GM12878 (cell line): ENCODE results near the gene EPB41L4A. TPM values are rescaled to one million over a fixed set of nuclear protein-coding genes. Genes with fewer than 3 reads are reported as not detected.
A peak's percentile ranks its signal among the peaks of the same experiment; 100 is the strongest.

Experiments
- ATAC-seq: fragments of 200-7000 bp; cut with Tn5 transposase; 3 replicates; pipeline ENCODE4 v1.9.1; 2020; ENCODE audit warnings: mild to moderate bottlenecking, moderate library complexity
- BruUV-seq: library from RNA; stranded (reverse); fragments of 400-500 nt; replicated peaks from 2 replicates; lab custom pipeline; 2021; lab: Mats Ljungman, UMichigan
- CTCF ChIA-PET: fragments of 300-600 bp; sonication (Branson Sonifier 250); formaldehyde crosslinking; extraction: SDS; loops from one replicate; lab custom pipeline; 2021; ENCODE audit warnings: inconsistent platforms; lab: Yijun Ruan, JAX
- POLR2A ChIA-PET: fragments of 350-600 bp; formaldehyde crosslinking; extraction: SDS; loops from one replicate; lab custom pipeline; 2021; ENCODE audit warnings: inconsistent platforms; lab: Charles Lee
- RAD21 ChIA-PET: fragments of 300-600 bp; sonication (Branson Sonifier 250); formaldehyde crosslinking; loops from one replicate; lab custom pipeline; 2023; ENCODE audit warnings: antibody characterized with exemption; ENCODE audit not compliant: unreplicated experiment; lab: Charles Lee
- SMC1A ChIA-PET: fragments of 300-600 bp; sonication (Branson Sonifier 250); formaldehyde crosslinking; loops from one replicate; lab custom pipeline; 2023; ENCODE audit not compliant: unreplicated experiment, uncharacterized antibody; lab: Charles Lee
- DNase-seq: peaks from one replicate; pipeline ENCODE4 v3.0.0-alpha.2; 2011; ENCODE audit warnings: low read depth, low spot score
- FAIRE-seq: peaks from 3 replicates; lab custom pipeline; 2011; peaks lifted over from hg19 to GRCh38; lab: Jason Lieb, UNC
- H2AFZ ChIP-seq: 2 replicates; pipeline ENCODE4 v1.6.0; 2011; ENCODE audit warnings: low read depth, low read length, control low read depth; ENCODE audit not compliant: control insufficient read depth
- H3K27ac ChIP-seq: 2 replicates; pipeline ENCODE4 v1.5.1; 2011; ENCODE audit warnings: control low read depth; ENCODE audit not compliant: control insufficient read depth, insufficient read depth
- H3K27me3 ChIP-seq, 2 experiments: replicated peaks in 1 of 2; 2 replicates each; pipeline versions ENCODE4 v1.6.0 to v1.6.1; 2011; ENCODE audit warnings: low read length in 1 of 2; ENCODE audit not compliant: control insufficient read depth in 2 of 2, insufficient read depth in 2 of 2
- H3K36me3 ChIP-seq, 2 experiments: 2 replicates each; pipeline ENCODE4 v1.5.1; 2011; ENCODE audit warnings: low read length in 1 of 2; ENCODE audit not compliant: control insufficient read depth in 2 of 2, insufficient read depth in 2 of 2
- H3K4me1 ChIP-seq: 2 replicates; pipeline ENCODE4 v1.6.1; 2011; ENCODE audit warnings: mild to moderate bottlenecking, low read length, moderate library complexity, mixed read lengths; ENCODE audit not compliant: control insufficient read depth, insufficient read depth
- H3K4me2 ChIP-seq: 2 replicates; pipeline ENCODE4 v1.6.0; 2011; ENCODE audit warnings: control low read depth; ENCODE audit not compliant: control insufficient read depth, insufficient read depth
- H3K4me3 ChIP-seq: fragments of 200-600 bp; sonication (generic); 2 replicates; pipeline ENCODE4 v1.5.1; 2016
- H3K79me2 ChIP-seq: 2 replicates; pipeline ENCODE4 v1.6.0; 2011; ENCODE audit warnings: low read length; ENCODE audit not compliant: control insufficient read depth, insufficient read depth
- H3K9ac ChIP-seq: 2 replicates; pipeline ENCODE4 v1.8.0; 2011; ENCODE audit warnings: low read length, control low read depth, mixed read lengths; ENCODE audit not compliant: control insufficient read depth, insufficient read depth
- H3K9me3 ChIP-seq: replicated peaks from 3 replicates; pipeline ENCODE4 v1.5.1; 2011; ENCODE audit warnings: mild to moderate bottlenecking, low read length; ENCODE audit not compliant: control insufficient read depth, insufficient read depth
- H4K20me1 ChIP-seq: 2 replicates; pipeline ENCODE4 v1.6.0; 2011; ENCODE audit not compliant: control insufficient read depth, insufficient read depth
- DPF2 ChIP-seq: fragments of 450-650 bp; IDR thresholded peaks from 2 replicates; pipeline ENCODE4 v1.6.1; 2017; ENCODE audit warnings: mild to moderate bottlenecking
- RAD21 ChIP-seq: IDR thresholded peaks from 2 replicates; pipeline ENCODE4 v1.6.1; 2011; ENCODE audit warnings: mild to moderate bottlenecking, low read depth, low read length, moderate library complexity; ENCODE audit not compliant: insufficient read depth
- SMC3 ChIP-seq: IDR thresholded peaks from 2 replicates; pipeline ENCODE4 v1.6.1; 2011; ENCODE audit warnings: low read length, improper control_type of control experiment, borderline replicate concordance
- ZNF24 ChIP-seq: fragments of 450-650 bp; IDR thresholded peaks from 2 replicates; pipeline ENCODE4 v1.6.1; 2017; ENCODE audit warnings: antibody characterized with exemption, mild to moderate bottlenecking
- WGBS: methylation state at CpG from one replicate; pipeline ENCODE4 v1.1.6; 2016; ENCODE audit warnings: low lambda C conversion rate; ENCODE audit not compliant: insufficient replicate concordance, insufficient coverage; ENCODE audit errors: missing lambda C conversion rate; 5-methylcytosine and 5-hydroxymethylcytosine counted together
- in situ Hi-C: fragments of 300-500 bp; cut with MboI; formaldehyde crosslinking; loops from 9 replicates; pipeline ENCODE4 v1.14.3; 2018; ENCODE audit warnings: mixed read lengths
- intact Hi-C: fragments of 100-400 bp; cut with micrococcal nuclease; formaldehyde crosslinking; loops from one replicate; pipeline ENCODE4 v1.14.2; 2022; ENCODE audit not compliant: unreplicated experiment
- polyA plus RNA-seq, 11 experiments: library from polyadenylated mRNA; depleted of rRNA in 4 of 11; unstranded in 6 of 11; stranded (reverse) in 5 of 11; fragments of >200 nt; fragmentation: Nextera tagmentation in 4 of 11; fragmentation: Illumina TruSeq in 1 of 11; extraction: Ambion mirVana in 4 of 11; extraction: Trizol in 1 of 11; gene quantifications; 1 replicate in 1 of 11; 2 replicates in 10 of 11; pipeline versions ENCODE4 v1.2.1 to v1.2.3, GENCODE V29; 2011 to 2016; ENCODE audit warnings: inconsistent platforms in 2 of 11, missing spikeins in 2 of 11, low read depth in 1 of 11
- total RNA-seq, 4 experiments: library from RNA; depleted of rRNA in 3 of 4; stranded (reverse); fragments of >200 nt in 3 of 4; fragmentation: Illumina TruSeq in 1 of 4; extraction: Trizol in 1 of 4; gene quantifications; 2 replicates each; pipeline versions ENCODE4 v1.2.1 to v1.2.3, GENCODE V29; 2013 to 2021
- TF ChIP-seq, protein P1 (sequence below), 3 experiments: IDR thresholded peaks in 2 of 3; conservative IDR thresholded peaks in 1 of 3; 2 replicates each; pipeline ENCODE4 v1.5.1; 2011; ENCODE audit warnings: low read depth in 3 of 3, low read length in 3 of 3, mild to moderate bottlenecking in 3 of 3, control low read depth in 2 of 3, moderate library complexity in 2 of 3, inconsistent platforms in 1 of 3, mixed read lengths in 1 of 3; ENCODE audit not compliant: control insufficient read depth in 2 of 3, insufficient read depth in 1 of 3; ENCODE audit errors: extremely low read depth in 1 of 3

The EPB41L4A gene
- total and polyA plus RNA-seq, 10 of the 15 experiments (the other 5 are each of a cell fraction or from before 2014, with no cell fraction given): 0.10 to 0.67 (median 0.30) TPM

DNA sequence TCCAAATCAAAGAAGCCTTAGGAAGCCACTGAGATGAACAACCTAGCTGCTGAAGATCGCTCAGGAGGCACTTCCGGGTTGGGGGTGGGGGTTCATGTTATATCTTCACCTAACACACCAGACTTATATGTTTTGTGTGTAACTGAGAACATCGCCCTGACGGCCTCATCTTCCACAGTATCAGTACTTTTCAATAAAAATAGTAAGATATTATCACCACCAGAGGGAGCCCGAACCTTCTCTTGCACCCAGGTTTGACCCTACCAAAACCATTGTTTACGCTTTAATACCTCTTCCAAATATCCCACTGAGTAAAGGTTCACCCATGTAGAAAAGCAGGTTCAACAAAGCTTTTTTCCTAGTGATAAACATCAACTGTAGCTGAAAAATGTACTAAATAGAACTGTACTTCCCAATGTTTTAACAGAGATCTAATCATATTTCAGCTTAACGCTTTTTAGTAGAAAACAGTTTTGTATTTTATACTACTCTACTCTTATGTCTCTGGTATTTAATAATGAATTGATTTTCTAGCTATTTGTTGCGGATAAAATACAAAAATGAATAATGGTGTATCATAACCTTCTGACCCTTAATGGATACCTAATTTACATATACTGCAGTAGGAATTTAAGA lies 244.0 kb downstream of the EPB41L4A start:
- Histone ChIP-seq H3K9ac (no peak overlapping the region), H3K9me3 (no peaks in the 10 kb centered on the region), H3K27ac (no peak overlapping the region), H3K36me3 (no peaks in the 10 kb centered on the region), H3K27me3 (peaks cover 0 to 2% of the 10 kb centered on the region in 2 experiments; a peak in 1 of 4 replicates), H3K4me2 (no peak overlapping the region), H2AFZ (peak overlapping the region; percentile 42), H3K4me3 (no peak overlapping the region), H3K79me2 (no peaks in the 10 kb centered on the region), H4K20me1 (no peaks in the 10 kb centered on the region), H3K4me1 (no peaks in the 10 kb centered on the region)
- 26% methylated on average over 8 of the region's 8 CpGs for WGBS
- FAIRE-seq: peak; percentile 81
- ChIA-PET CTCF (interaction anchor here (0.6 to 6.6 kb wide), 38 partner anchors 10 to 674 kb away, joined by 3 to 85 read pairs (median 4); partner anchors contain the start of gene EPB41L4A), SMC1A (interaction anchor here (0.7 to 3.9 kb wide), 25 partner anchors 9 to 749 kb away, joined by 3 to 30 read pairs (median 5); no protein-coding TSS in a partner anchor), POLR2A (interaction anchor here (0.9 kb wide), 1 partner anchor 14 kb away, joined by 3 read pairs; no protein-coding TSS in a partner anchor), RAD21 (interaction anchor here (0.8 to 4.9 kb wide), 19 partner anchors 10 to 597 kb away, joined by 3 to 42 read pairs (median 4); partner anchors contain the start of gene EPB41L4A)
- in situ Hi-C loops (loop anchor here (5.0 kb wide), 1 partner anchor 247 kb away; no protein-coding TSS in a partner anchor), intact Hi-C loops (loop anchor here (1.0 to 10.0 kb wide), 5 partner anchors 245 to 1430 kb away; no protein-coding TSS in a partner anchor)
- ATAC-seq: peak; percentile 95
- no peak for DNase-seq
- no TSS peak for BruUV-seq
- TF ChIP-seq ZNF24 (no peak), DPF2 (no peak), RAD21 (peak; percentile 71), SMC3 (peak; percentile 78)
- TF ChIP-seq, protein P1, sequence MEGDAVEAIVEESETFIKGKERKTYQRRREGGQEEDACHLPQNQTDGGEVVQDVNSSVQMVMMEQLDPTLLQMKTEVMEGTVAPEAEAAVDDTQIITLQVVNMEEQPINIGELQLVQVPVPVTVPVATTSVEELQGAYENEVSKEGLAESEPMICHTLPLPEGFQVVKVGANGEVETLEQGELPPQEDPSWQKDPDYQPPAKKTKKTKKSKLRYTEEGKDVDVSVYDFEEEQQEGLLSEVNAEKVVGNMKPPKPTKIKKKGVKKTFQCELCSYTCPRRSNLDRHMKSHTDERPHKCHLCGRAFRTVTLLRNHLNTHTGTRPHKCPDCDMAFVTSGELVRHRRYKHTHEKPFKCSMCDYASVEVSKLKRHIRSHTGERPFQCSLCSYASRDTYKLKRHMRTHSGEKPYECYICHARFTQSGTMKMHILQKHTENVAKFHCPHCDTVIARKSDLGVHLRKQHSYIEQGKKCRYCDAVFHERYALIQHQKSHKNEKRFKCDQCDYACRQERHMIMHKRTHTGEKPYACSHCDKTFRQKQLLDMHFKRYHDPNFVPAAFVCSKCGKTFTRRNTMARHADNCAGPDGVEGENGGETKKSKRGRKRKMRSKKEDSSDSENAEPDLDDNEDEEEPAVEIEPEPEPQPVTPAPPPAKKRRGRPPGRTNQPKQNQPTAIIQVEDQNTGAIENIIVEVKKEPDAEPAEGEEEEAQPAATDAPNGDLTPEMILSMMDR (IDR thresholded peaks at IDR 0.05 in 2 of 3, conservative IDR thresholded peaks at IDR 0.05 in 1 of 3; ENCODE audit: control insufficient read depth in 2 of 3, extremely low read depth in 1 of 3, insufficient read depth in 1 of 3, low read depth in 3 of 3, low read length in 3 of 3): peak; percentile 44 to 75 (median 66)
